IMR-90 (cell line): Measurements from ENCODE around the gene RBMS3. TPM values are rescaled to one million over a fixed set of nuclear protein-coding genes. Genes with fewer than 3 reads are reported as not detected.

Experiments used
- ATAC-seq: fragments of 200-7000 bp; cut with Tn5 transposase; 2 replicates; pipeline ENCODE4 v1.9.1; 2020; ENCODE audit warnings: low read depth, mild to moderate bottlenecking, moderate library complexity
- BruUV-seq: library from RNA; stranded (reverse); fragments of 400-500 nt; replicated peaks from 2 replicates; lab custom pipeline; 2021; lab: Mats Ljungman, UMichigan
- CTCF ChIA-PET: fragments of 300-600 bp; formaldehyde crosslinking; extraction: SDS; loops from one replicate; lab custom pipeline; 2021; ENCODE audit warnings: antibody characterized with exemption; lab: Yijun Ruan, JAX
- POLR2A ChIA-PET: fragments of 300-600 bp; sonication (Branson Sonifier 250); formaldehyde crosslinking; loops from one replicate; lab custom pipeline; 2022; ENCODE audit warnings: antibody characterized with exemption; ENCODE audit not compliant: unreplicated experiment; lab: Charles Lee
- DNase-seq: peaks from one replicate; pipeline ENCODE4 v3.0.0; 2013
- H2AFZ ChIP-seq: replicated peaks from 2 replicates; pipeline ENCODE3; 2013; ENCODE audit warnings: low read length, mild to moderate bottlenecking; ENCODE audit not compliant: poor library complexity
- H2AK5ac ChIP-seq: 2 replicates; pipeline ENCODE4 v1.6.1; 2013; ENCODE audit warnings: low read depth, low read length, inconsistent platforms
- H2AK9ac ChIP-seq: replicated peaks from 2 replicates; pipeline ENCODE3; 2013; ENCODE audit warnings: mild to moderate bottlenecking, low read depth, low read length, moderate library complexity; ENCODE audit not compliant: poor library complexity
- H2BK120ac ChIP-seq: 2 replicates; pipeline ENCODE4 v1.6.1; 2013; ENCODE audit warnings: low read depth, low read length, inconsistent platforms
- H2BK15ac ChIP-seq: 3 replicates; pipeline ENCODE4 v1.6.1; 2013; ENCODE audit warnings: low read depth, low read length, inconsistent platforms
- H2BK20ac ChIP-seq: 2 replicates; pipeline ENCODE4 v1.6.1; 2013; ENCODE audit warnings: low read depth, mild to moderate bottlenecking, inconsistent platforms, low read length, moderate library complexity
- H2BK5ac ChIP-seq: 2 replicates; pipeline ENCODE4 v1.6.1; 2013; ENCODE audit warnings: mild to moderate bottlenecking, low read depth, low read length, inconsistent platforms; ENCODE audit not compliant: poor library complexity, severe bottlenecking
- H3K14ac ChIP-seq: replicated peaks from 2 replicates; pipeline ENCODE4 v1.6.1; 2013; ENCODE audit warnings: low read depth, low read length, inconsistent platforms
- H3K18ac ChIP-seq: 2 replicates; pipeline ENCODE4 v1.6.1; 2013; ENCODE audit warnings: low read depth, low read length, control low read depth
- H3K23ac ChIP-seq: 2 replicates; pipeline ENCODE4 v1.6.1; 2013; ENCODE audit warnings: low read depth, low read length, inconsistent platforms
- H3K27ac ChIP-seq: 2 replicates; pipeline ENCODE4 v1.5.1; 2013; ENCODE audit warnings: mild to moderate bottlenecking, control low read depth, low read length; ENCODE audit not compliant: insufficient read depth
- H3K27me3 ChIP-seq: 2 replicates; pipeline ENCODE4 v1.6.1; 2013; ENCODE audit warnings: low read length; ENCODE audit not compliant: control insufficient read depth, insufficient read depth
- H3K36me3 ChIP-seq: 2 replicates; pipeline ENCODE4 v1.6.1; 2013; ENCODE audit warnings: low read length, mixed read lengths; ENCODE audit not compliant: control insufficient read depth, insufficient read depth
- H3K4ac ChIP-seq: 2 replicates; pipeline ENCODE4 v1.6.1; 2013; ENCODE audit warnings: low read depth, low read length, inconsistent platforms
- H3K4me1 ChIP-seq: 2 replicates; pipeline ENCODE4 v1.6.1; 2013; ENCODE audit warnings: low read length, mixed read lengths; ENCODE audit not compliant: control insufficient read depth, insufficient read depth
- H3K4me2 ChIP-seq: 2 replicates; pipeline ENCODE4 v1.6.1; 2013; ENCODE audit warnings: low read depth, mild to moderate bottlenecking, control low read depth, low read length, moderate library complexity
- H3K4me3 ChIP-seq: 2 replicates; pipeline ENCODE4 v1.5.1; 2013; ENCODE audit warnings: low read depth, mild to moderate bottlenecking, control low read depth, low read length, moderate library complexity; ENCODE audit not compliant: insufficient read depth
- H3K56ac ChIP-seq: 2 replicates; pipeline ENCODE4 v1.6.1; 2013; ENCODE audit warnings: low read length, inconsistent platforms; ENCODE audit not compliant: insufficient read depth; ENCODE audit errors: extremely low read depth
- H3K79me1 ChIP-seq, 2 experiments: 2 replicates each; pipeline ENCODE4 v1.6.1; 2013; ENCODE audit warnings: low read length in 2 of 2, inconsistent platforms in 1 of 2, low read depth in 1 of 2
- H3K9ac ChIP-seq: 2 replicates; pipeline ENCODE4 v1.6.1; 2013; ENCODE audit warnings: low read depth, low read length, control low read depth
- H3K9me1 ChIP-seq: 2 replicates; pipeline ENCODE4 v1.6.1; 2013; ENCODE audit warnings: low read length, inconsistent platforms; ENCODE audit not compliant: insufficient read depth
- H3K9me3 ChIP-seq: 2 replicates; pipeline ENCODE4 v1.6.1; 2013; ENCODE audit warnings: low read length; ENCODE audit not compliant: control insufficient read depth, insufficient read depth
- H4K20me1 ChIP-seq: 2 replicates; pipeline ENCODE4 v1.6.1; 2013; ENCODE audit warnings: low read length, inconsistent platforms; ENCODE audit not compliant: insufficient read depth
- H4K5ac ChIP-seq: 2 replicates; pipeline ENCODE4 v1.6.1; 2013; ENCODE audit warnings: mild to moderate bottlenecking, low read depth, low read length, control low read depth
- H4K8ac ChIP-seq, 2 experiments: 2 replicates each; pipeline ENCODE4 v1.6.1; 2013; ENCODE audit warnings: low read depth in 2 of 2, low read length in 2 of 2, control low read depth in 1 of 2, inconsistent platforms in 1 of 2
- H4K91ac ChIP-seq: 2 replicates; pipeline ENCODE4 v1.6.1; 2013; ENCODE audit warnings: low read depth, low read length, inconsistent platforms; ENCODE audit not compliant: insufficient read depth
- BHLHE40 ChIP-seq: fragments of 150-350 bp; IDR thresholded peaks from 2 replicates; pipeline ENCODE4 v1.6.1; 2016; ENCODE audit warnings: mild to moderate bottlenecking, low read depth, low read length
- CEBPB ChIP-seq: IDR thresholded peaks from 2 replicates; pipeline ENCODE4 v1.6.1; 2012; ENCODE audit warnings: low read depth, low read length, improper control_type of control experiment
- CHD1 ChIP-seq: IDR thresholded peaks from 2 replicates; pipeline ENCODE4 v1.6.1; 2012; ENCODE audit warnings: low read depth, low read length, improper control_type of control experiment
- CTCF ChIP-seq: conservative IDR thresholded peaks from 2 replicates; pipeline ENCODE4 v1.5.1; 2012; ENCODE audit warnings: mild to moderate bottlenecking, low read depth, low read length, improper control_type of control experiment
- FOS ChIP-seq: fragments of 150-350 bp; IDR thresholded peaks from 2 replicates; pipeline ENCODE4 v1.6.1; 2016; ENCODE audit warnings: low read depth, low read length
- MAFK ChIP-seq: IDR thresholded peaks from 2 replicates; pipeline ENCODE4 v1.6.1; 2012; ENCODE audit warnings: low read depth, low read length, improper control_type of control experiment
- MAZ ChIP-seq: IDR thresholded peaks from 2 replicates; pipeline ENCODE4 v1.6.1; 2012; ENCODE audit warnings: low read depth, mild to moderate bottlenecking, low read length, improper control_type of control experiment, moderate library complexity, borderline replicate concordance
- MXI1 ChIP-seq: IDR thresholded peaks from 2 replicates; pipeline ENCODE4 v1.6.1; 2012; ENCODE audit warnings: low read depth, mild to moderate bottlenecking, low read length, moderate library complexity, borderline replicate concordance
- NFE2L2 ChIP-seq: fragments of 150-350 bp; IDR thresholded peaks from 2 replicates; pipeline ENCODE4 v1.6.1; 2016; ENCODE audit warnings: low read depth, mild to moderate bottlenecking, low read length
- POLR2A ChIP-seq: IDR thresholded peaks from 2 replicates; pipeline ENCODE4 v1.6.1; 2012; ENCODE audit warnings: mild to moderate bottlenecking, low read depth, low read length
- RAD21 ChIP-seq: IDR thresholded peaks from 2 replicates; pipeline ENCODE4 v1.6.1; 2012; ENCODE audit warnings: low read length, improper control_type of control experiment
- RCOR1 ChIP-seq: IDR thresholded peaks from 2 replicates; pipeline ENCODE4 v1.6.1; 2012; ENCODE audit warnings: mild to moderate bottlenecking, low read length, improper control_type of control experiment; ENCODE audit not compliant: insufficient replicate concordance
- RFX5 ChIP-seq: IDR thresholded peaks from 2 replicates; pipeline ENCODE4 v1.8.0; 2012; ENCODE audit warnings: low read depth, mild to moderate bottlenecking, low read length, moderate library complexity
- SMC3 ChIP-seq: fragments of 150-350 bp; IDR thresholded peaks from 2 replicates; pipeline ENCODE4 v1.6.1; 2016; ENCODE audit warnings: low read depth, mild to moderate bottlenecking, antibody characterized with exemption, low read length, moderate library complexity
- USF2 ChIP-seq: fragments of 150-350 bp; IDR thresholded peaks from 2 replicates; pipeline ENCODE4 v1.6.1; 2017; ENCODE audit warnings: mild to moderate bottlenecking, antibody characterized with exemption, low read length, low read depth
- dilution Hi-C: fragments of 300-500 bp; cut with HindIII; formaldehyde crosslinking; loops from one replicate; pipeline ENCODE4 v1.14.3; 2018; ENCODE audit warnings: low sequenced_read_pairs; ENCODE audit not compliant: unreplicated experiment
- in situ Hi-C: fragments of 300-500 bp; cut with MboI; formaldehyde crosslinking; loops from 3 replicates; pipeline ENCODE4 v1.14.3; 2019; ENCODE audit warnings: low sequenced_read_pairs, inconsistent platforms, mixed read lengths
- intact Hi-C: fragments of 100-400 bp; cut with micrococcal nuclease; formaldehyde crosslinking; loops from 2 replicates; pipeline ENCODE4 v1.10.0; 2022
- polyA plus RNA-seq, 3 experiments: library from polyadenylated mRNA; depleted of rRNA; stranded (reverse); fragments of >200 nt; gene quantifications; 2 replicates each; pipeline ENCODE4 v1.2.3, GENCODE V29; 2012; ENCODE audit warnings: low replicate concordance in 1 of 3
- total RNA-seq: library from RNA; depleted of rRNA; stranded (reverse); fragments of >200 nt; gene quantifications from 2 replicates; pipeline ENCODE4 v1.2.3, GENCODE V29; 2012
- TF ChIP-seq, protein P1 (sequence below): fragments of 150-350 bp; IDR thresholded peaks from 2 replicates; pipeline ENCODE4 v1.6.1; 2016; ENCODE audit warnings: low read depth, mild to moderate bottlenecking, low read length, moderate library complexity, borderline replicate concordance

Gene RBMS3
- total and polyA plus RNA-seq, 2 of the 4 experiments (the other 2 are of a cell fraction), result 15.2 to 127 TPM

GRCh38 chr3:29583861-29584260 lies 303.0 kb downstream of the RBMS3 start:
- Histone ChIP-seq H3K36me3 (no peaks in the 10 kb centered on the region), H3K9ac (no peak overlapping the region), H2AK9ac (no peak overlapping the region), H3K27ac (no peak overlapping the region), H3K18ac (no peak overlapping the region), H3K79me1 (peaks cover 7 to 14% of the 10 kb centered on the region in 2 experiments; a peak in 3 of 4 replicates), H3K4me1 (peaks cover 4% of the 10 kb centered on the region), H3K9me3 (no peaks in the 10 kb centered on the region), H2BK20ac (no peak overlapping the region), H4K91ac (no peak overlapping the region), H3K4ac (no peak overlapping the region), H3K56ac (no peak overlapping the region), H3K9me1 (0 out of 2 replicates have a peak, but pooled peaks cover 3% of the 10 kb centered on the region), H4K20me1 (no peaks in the 10 kb centered on the region), H3K27me3 (no peaks in the 10 kb centered on the region), H2BK15ac (no peak overlapping the region), H3K4me2 (no peak overlapping the region), H2BK120ac (no peak overlapping the region), H2AK5ac (no peak overlapping the region), H2AFZ (no peak overlapping the region), H4K5ac (no peak overlapping the region), H4K8ac (no peak overlapping the region), H3K23ac (no peak overlapping the region), H2BK5ac (no peak overlapping the region), H3K4me3 (no peak overlapping the region), H3K14ac (no peak overlapping the region)
- no TSS peak for BruUV-seq
- DNase-seq, result peak; percentile 34
- TF ChIP-seq RCOR1 (no peak), MXI1 (no peak), SMC3 (no peak), RAD21 (no peak), MAFK (no peak), MAZ (no peak), POLR2A (no peak), FOS (no peak), BHLHE40 (no peak), RFX5 (no peak), USF2 (no peak), CEBPB (no peak), NFE2L2 (no peak), CTCF (no peak), CHD1 (no peak)
- TF ChIP-seq, protein P1, sequence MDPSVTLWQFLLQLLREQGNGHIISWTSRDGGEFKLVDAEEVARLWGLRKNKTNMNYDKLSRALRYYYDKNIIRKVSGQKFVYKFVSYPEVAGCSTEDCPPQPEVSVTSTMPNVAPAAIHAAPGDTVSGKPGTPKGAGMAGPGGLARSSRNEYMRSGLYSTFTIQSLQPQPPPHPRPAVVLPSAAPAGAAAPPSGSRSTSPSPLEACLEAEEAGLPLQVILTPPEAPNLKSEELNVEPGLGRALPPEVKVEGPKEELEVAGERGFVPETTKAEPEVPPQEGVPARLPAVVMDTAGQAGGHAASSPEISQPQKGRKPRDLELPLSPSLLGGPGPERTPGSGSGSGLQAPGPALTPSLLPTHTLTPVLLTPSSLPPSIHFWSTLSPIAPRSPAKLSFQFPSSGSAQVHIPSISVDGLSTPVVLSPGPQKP, result no peak
- ChIA-PET CTCF (interaction anchor here (0.5 kb wide), 1 partner anchor 455 kb away, joined by 3 read pairs; no protein-coding TSS in a partner anchor), POLR2A (no interaction called here)
- dilution Hi-C loops, result no loop called here
- no peak; the same call in 1 of the 2 replicates for ATAC-seq
- intact Hi-C loops, result no loop called here
- in situ Hi-C loops, result no loop called here
